Measurements from ENCODE around the gene MRPL48.
"Not testable (repeated sequence)": the region's sequence is repeated elsewhere in the genome, so short reads cannot be mapped to it uniquely, and the experiment has no call there.

Gene MRPL48

GRCh38 chr11:73783483-73784020 is 4.1 kb upstream of the MRPL48 start:
- DNase-seq (ENCODE audit: insufficient read length): no peak
- no peak for TF ChIP-seq POLR2A (IDR thresholded peaks at IDR 0.05; ENCODE audit: low read depth, low read length)
- no peak for TF ChIP-seq POLR2AphosphoS5 (IDR thresholded peaks at IDR 0.05; ENCODE audit: low read depth, low read length)
- TF ChIP-seq TAF1 (IDR thresholded peaks at IDR 0.05; ENCODE audit: borderline replicate concordance, low read depth, low read length): no peak
- no peak for FAIRE-seq

- no peak for FAIRE-seq
- no peak for DNase-seq (ENCODE audit: insufficient read length)
Observed at GRCh38 chr11:73784080-73784634, 3.5 kb upstream of the MRPL48 start.

GRCh38 chr11:73784734-73785133 is 2.9 kb upstream of the MRPL48 start:
- TF ChIP-seq POLR2AphosphoS5 (IDR thresholded peaks at IDR 0.05; ENCODE audit: low read depth, low read length): no peak
- TF ChIP-seq POLR2A (IDR thresholded peaks at IDR 0.05; ENCODE audit: low read depth, low read length): no peak
- no peak for TF ChIP-seq TAF1 (IDR thresholded peaks at IDR 0.05; ENCODE audit: borderline replicate concordance, low read depth, low read length)
- FAIRE-seq (no peak), DNase-seq (ENCODE audit: insufficient read length) (no peak)

More at GRCh38 chr11:73784080-73784634, 3.5 kb upstream of the MRPL48 start:
- TF ChIP-seq POLR2AphosphoS5 (IDR thresholded peaks at IDR 0.05; ENCODE audit: low read depth, low read length): no peak
- no peak for TF ChIP-seq TAF1 (IDR thresholded peaks at IDR 0.05; ENCODE audit: borderline replicate concordance, low read depth, low read length)
- no peak for TF ChIP-seq POLR2A (IDR thresholded peaks at IDR 0.05; ENCODE audit: low read depth, low read length)

- DNase-seq (ENCODE audit: insufficient read length); FAIRE-seq: not testable (repeated sequence)
Observed at GRCh38 chr11:73785467-73785866, 2.2 kb upstream of the MRPL48 start.

GRCh38 chr11:73787051-73787642 is 527 bp upstream of the MRPL48 start:
- TF ChIP-seq TAF1 (IDR thresholded peaks at IDR 0.05; ENCODE audit: borderline replicate concordance, low read depth, low read length) (no peak), POLR2AphosphoS5 (IDR thresholded peaks at IDR 0.05; ENCODE audit: low read depth, low read length) (no peak), POLR2A (IDR thresholded peaks at IDR 0.05; ENCODE audit: low read depth, low read length) (no peak)
- no peak for FAIRE-seq
- no peak for DNase-seq (ENCODE audit: insufficient read length)

- TF ChIP-seq TAF1 (IDR thresholded peaks at IDR 0.05; ENCODE audit: borderline replicate concordance, low read depth, low read length): no peak
- TF ChIP-seq POLR2AphosphoS5 (IDR thresholded peaks at IDR 0.05; ENCODE audit: low read depth, low read length): no peak
- TF ChIP-seq POLR2A (IDR thresholded peaks at IDR 0.05; ENCODE audit: low read depth, low read length): no peak
- FAIRE-seq: no peak
- no peak for DNase-seq (ENCODE audit: insufficient read length)
Observed at GRCh38 chr11:73789279-73789670, 1.6 kb downstream of the MRPL48 start.

GRCh38 chr11:73792584-73792983 is 4.9 kb downstream of the MRPL48 start:
- DNase-seq (ENCODE audit: insufficient read length): no peak
- no peak for FAIRE-seq
- TF ChIP-seq POLR2A (IDR thresholded peaks at IDR 0.05; ENCODE audit: low read depth, low read length) (no peak), TAF1 (IDR thresholded peaks at IDR 0.05; ENCODE audit: borderline replicate concordance, low read depth, low read length) (no peak), POLR2AphosphoS5 (IDR thresholded peaks at IDR 0.05; ENCODE audit: low read depth, low read length) (no peak)

- no peak for DNase-seq (ENCODE audit: insufficient read length)
- TF ChIP-seq POLR2AphosphoS5 (IDR thresholded peaks at IDR 0.05; ENCODE audit: low read depth, low read length) (no peak), POLR2A (IDR thresholded peaks at IDR 0.05; ENCODE audit: low read depth, low read length) (no peak), TAF1 (IDR thresholded peaks at IDR 0.05; ENCODE audit: borderline replicate concordance, low read depth, low read length) (no peak)
- no peak for FAIRE-seq
Observed at GRCh38 chr11:73795925-73796632, 8.4 kb downstream of the MRPL48 start.

- DNase-seq (ENCODE audit: insufficient read length): no peak
- TF ChIP-seq POLR2AphosphoS5 (IDR thresholded peaks at IDR 0.05; ENCODE audit: low read depth, low read length) (no peak), POLR2A (IDR thresholded peaks at IDR 0.05; ENCODE audit: low read depth, low read length) (no peak), TAF1 (IDR thresholded peaks at IDR 0.05; ENCODE audit: borderline replicate concordance, low read depth, low read length) (no peak)
Observed at GRCh38 chr11:73797457-73797856, 9.8 kb downstream of the MRPL48 start.

GRCh38 chr11:73800276-73800806 is 12.7 kb downstream of the MRPL48 start:
- DNase-seq (ENCODE audit: insufficient read length): no peak

More at GRCh38 chr11:73797457-73797856, 9.8 kb downstream of the MRPL48 start:
- FAIRE-seq: no peak

GRCh38 chr11:73801136-73801535 is 13.5 kb downstream of the MRPL48 start:
- no peak for FAIRE-seq
- TF ChIP-seq POLR2AphosphoS5 (IDR thresholded peaks at IDR 0.05; ENCODE audit: low read depth, low read length): no peak
- no peak for TF ChIP-seq TAF1 (IDR thresholded peaks at IDR 0.05; ENCODE audit: borderline replicate concordance, low read depth, low read length)
- no peak for TF ChIP-seq POLR2A (IDR thresholded peaks at IDR 0.05; ENCODE audit: low read depth, low read length)
- no peak for DNase-seq (ENCODE audit: insufficient read length)

More at GRCh38 chr11:73800276-73800806, 12.7 kb downstream of the MRPL48 start:
- TF ChIP-seq POLR2AphosphoS5 (IDR thresholded peaks at IDR 0.05; ENCODE audit: low read depth, low read length) (no peak), TAF1 (IDR thresholded peaks at IDR 0.05; ENCODE audit: borderline replicate concordance, low read depth, low read length) (no peak), POLR2A (IDR thresholded peaks at IDR 0.05; ENCODE audit: low read depth, low read length) (no peak)
- no peak for FAIRE-seq

Data from GM12892 (cell line).